Activated CD4-positive, alpha-beta T cell treated with anti-CD3 and anti-CD28 coated beads for 24 hours (primary cell): ENCODE data around the gene NSRP1.
"Not testable (repeated sequence)": the region's sequence is repeated elsewhere in the genome, so short reads cannot be mapped to it uniquely, and the experiment has no call there.

Experiments
- DNase-seq, 2 donors: peaks; one replicate each; pipeline ENCODE4 v3.0.0-alpha.2; 2020; ENCODE audit warnings: low read depth in 2 of 2

Gene NSRP1

GRCh38 chr17:30222721-30223175 lies 106.1 kb downstream of the NSRP1 start:
- DNase-seq, result no peak

- DNase-seq, result no peak
Observed at GRCh38 chr17:30224419-30224960, 107.9 kb downstream of the NSRP1 start.

GRCh38 chr17:30225112-30225511 lies 108.5 kb downstream of the NSRP1 start:
- DNase-seq, result no peak

GRCh38 chr17:30225919-30226553 lies 109.4 kb downstream of the NSRP1 start:
- no peak for DNase-seq

- no peak for DNase-seq
Observed at GRCh38 chr17:30226878-30227277, 110.3 kb downstream of the NSRP1 start.

GRCh38 chr17:30228011-30228410 lies 111.4 kb downstream of the NSRP1 start:
- no peak for DNase-seq

- DNase-seq, result no peak
Observed at GRCh38 chr17:30229012-30229411, 112.4 kb downstream of the NSRP1 start.

GRCh38 chr17:30230009-30230408 lies 113.4 kb downstream of the NSRP1 start:
- not testable (repeated sequence) for DNase-seq

GRCh38 chr17:30230596-30231125 lies 114.0 kb downstream of the NSRP1 start:
- no peak for DNase-seq

GRCh38 chr17:30232015-30232823 lies 115.6 kb downstream of the NSRP1 start:
- DNase-seq, result no peak

GRCh38 chr17:30232824-30233427 lies 116.3 kb downstream of the NSRP1 start:
- no peak for DNase-seq

GRCh38 chr17:30234296-30234695 lies 117.7 kb downstream of the NSRP1 start:
- DNase-seq, result no peak

GRCh38 chr17:30234964-30235363 lies 118.3 kb downstream of the NSRP1 start:
- no peak for DNase-seq

- DNase-seq, result no peak
Observed at GRCh38 chr17:30235386-30236296, 119.0 kb downstream of the NSRP1 start, which contains the start of gene SLC6A4. Gene SLC6A4 (minus strand): TSS chr17:30235697. CDS start chr17:30221958, 13,739 bp downstream.
